Endothelial cell (in vitro differentiated cells): ENCODE results near the gene STXBP5L. TPM values are rescaled to one million over a fixed set of nuclear protein-coding genes. Genes with fewer than 3 reads are reported as not detected.

Experiments used
- DNase-seq: peaks from one replicate; pipeline ENCODE4 v3.0.0; 2021; ENCODE audit warnings: low spot score
- H3K27ac Mint-ChIP-seq: one replicate; pipeline ENCODE4 v1.8.0; 2021; ENCODE audit warnings: mixed read lengths, inconsistent platforms; ENCODE audit not compliant: unreplicated experiment
- H3K27me3 Mint-ChIP-seq: one replicate; pipeline ENCODE4 v1.8.0; 2021; ENCODE audit warnings: mild to moderate bottlenecking, moderate library complexity, mixed read lengths, inconsistent platforms; ENCODE audit not compliant: unreplicated experiment
- H3K36me3 Mint-ChIP-seq: one replicate; pipeline ENCODE4 v1.8.0; 2021; ENCODE audit warnings: mild to moderate bottlenecking, low read depth, mixed read lengths, inconsistent platforms; ENCODE audit not compliant: unreplicated experiment
- H3K4me1 Mint-ChIP-seq: one replicate; pipeline ENCODE4 v1.8.0; 2021; ENCODE audit warnings: mild to moderate bottlenecking, mixed read lengths, inconsistent platforms; ENCODE audit not compliant: unreplicated experiment
- H3K4me3 Mint-ChIP-seq: one replicate; pipeline ENCODE4 v1.8.0; 2021; ENCODE audit warnings: mild to moderate bottlenecking, mixed read lengths, inconsistent platforms; ENCODE audit not compliant: unreplicated experiment
- H3K9me3 Mint-ChIP-seq: one replicate; pipeline ENCODE4 v1.8.0; 2021; ENCODE audit warnings: mixed read lengths, inconsistent platforms; ENCODE audit not compliant: unreplicated experiment
- total RNA-seq: library from RNA; stranded (reverse); fragmentation: NEBNext Ultra II Directional; extraction: Animal tissue kit (Norgen Biotek cat#: 25700); gene quantifications from one replicate; pipeline ENCODE4 v1.2.1, GENCODE V29; 2021; ENCODE audit not compliant: unreplicated experiment
- TF ChIP-seq, protein P1 (sequence below): fragments of 200-600 bp; sonication (generic); IDR thresholded peaks from one replicate; pipeline ENCODE4 v1.5.0; 2021; ENCODE audit warnings: antibody characterized with exemption; ENCODE audit not compliant: unreplicated experiment

Gene STXBP5L
- total RNA-seq, 1 donor from 2014 or later, result 14.6 TPM

DNA sequence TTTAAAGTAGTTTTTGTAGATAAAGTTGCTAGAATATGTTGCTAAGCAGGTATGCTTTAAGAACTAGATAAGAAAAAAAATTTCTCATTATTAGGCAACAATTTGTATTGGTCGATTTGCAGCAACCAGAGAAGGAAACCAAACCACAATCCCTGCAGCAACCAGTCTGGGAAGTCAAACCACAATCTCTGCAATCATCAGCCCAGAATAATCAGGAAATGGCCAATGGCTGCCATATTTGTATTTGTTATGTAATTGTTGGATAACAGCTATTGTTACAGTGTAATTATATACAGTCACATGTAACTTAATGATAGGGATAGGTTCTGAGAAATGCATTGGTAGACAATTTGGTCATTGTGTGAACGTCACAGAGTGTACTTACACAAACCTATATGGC, 23.6 kb downstream of the STXBP5L start:
- Mint-ChIP-seq H3K9me3 (no peaks in the 10 kb centered on the region), H3K4me1 (peaks cover 8% of the 10 kb centered on the region), H3K27me3 (no peaks in the 10 kb centered on the region), H3K4me3 (no peak overlapping the region), H3K27ac (no peak overlapping the region), H3K36me3 (peaks cover 20% of the 10 kb centered on the region)
- no peak for DNase-seq
- TF ChIP-seq, protein P1, sequence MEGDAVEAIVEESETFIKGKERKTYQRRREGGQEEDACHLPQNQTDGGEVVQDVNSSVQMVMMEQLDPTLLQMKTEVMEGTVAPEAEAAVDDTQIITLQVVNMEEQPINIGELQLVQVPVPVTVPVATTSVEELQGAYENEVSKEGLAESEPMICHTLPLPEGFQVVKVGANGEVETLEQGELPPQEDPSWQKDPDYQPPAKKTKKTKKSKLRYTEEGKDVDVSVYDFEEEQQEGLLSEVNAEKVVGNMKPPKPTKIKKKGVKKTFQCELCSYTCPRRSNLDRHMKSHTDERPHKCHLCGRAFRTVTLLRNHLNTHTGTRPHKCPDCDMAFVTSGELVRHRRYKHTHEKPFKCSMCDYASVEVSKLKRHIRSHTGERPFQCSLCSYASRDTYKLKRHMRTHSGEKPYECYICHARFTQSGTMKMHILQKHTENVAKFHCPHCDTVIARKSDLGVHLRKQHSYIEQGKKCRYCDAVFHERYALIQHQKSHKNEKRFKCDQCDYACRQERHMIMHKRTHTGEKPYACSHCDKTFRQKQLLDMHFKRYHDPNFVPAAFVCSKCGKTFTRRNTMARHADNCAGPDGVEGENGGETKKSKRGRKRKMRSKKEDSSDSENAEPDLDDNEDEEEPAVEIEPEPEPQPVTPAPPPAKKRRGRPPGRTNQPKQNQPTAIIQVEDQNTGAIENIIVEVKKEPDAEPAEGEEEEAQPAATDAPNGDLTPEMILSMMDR, result no peak

GRCh38 chr3:120956143-120956542, 48.1 kb downstream of the STXBP5L start:
- TF ChIP-seq, protein P1, result no peak
- Mint-ChIP-seq H3K27ac (no peak overlapping the region), H3K4me1 (no peaks in the 10 kb centered on the region), H3K27me3 (no peaks in the 10 kb centered on the region), H3K9me3 (no peaks in the 10 kb centered on the region), H3K36me3 (peaks cover 24% of the 10 kb centered on the region), H3K4me3 (no peak overlapping the region)
- no peak for DNase-seq

DNA sequence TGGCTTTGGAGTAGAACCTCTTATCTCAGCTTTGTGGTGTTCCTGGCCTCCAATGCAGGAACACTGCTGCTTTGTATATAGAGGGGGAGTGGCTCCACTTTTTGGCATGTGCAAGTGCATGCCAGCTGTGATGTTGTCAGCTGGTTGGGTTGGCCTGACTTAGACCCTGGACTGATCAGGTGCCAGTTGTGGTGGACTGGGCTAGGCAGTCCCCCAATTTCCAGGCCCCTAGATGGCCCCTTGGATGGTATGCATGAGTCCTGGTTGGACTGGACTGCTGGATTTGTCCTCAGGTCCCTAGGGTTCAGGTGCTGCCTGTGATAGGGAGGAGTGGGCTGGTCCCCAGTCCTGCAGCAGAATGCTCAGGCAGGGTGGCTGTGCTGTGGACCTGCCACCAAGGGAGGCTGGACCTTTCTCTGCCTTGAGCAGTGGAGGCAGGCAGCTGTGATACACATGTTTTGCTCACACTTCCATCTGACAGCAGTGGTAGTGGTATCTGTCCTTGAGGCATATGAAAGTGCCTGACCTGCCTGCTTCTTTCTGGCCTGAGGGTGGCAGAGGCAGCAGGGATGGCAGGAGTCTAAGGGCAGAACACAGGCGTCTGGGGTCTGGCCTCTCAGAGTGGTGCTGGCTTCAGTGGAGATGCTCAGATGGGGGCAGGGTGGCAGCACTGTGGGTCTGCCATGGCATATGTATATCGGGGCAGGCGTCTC, 74.8 kb downstream of the STXBP5L start:
- H3K36me3 Mint-ChIP-seq, result peaks cover 19% of the 10 kb centered on the region
- TF ChIP-seq, protein P1, result no peak
- no peak for DNase-seq
- H3K4me3 Mint-ChIP-seq, result no peak overlapping the region
- no peak overlapping the region for H3K27ac Mint-ChIP-seq
- H3K27me3 Mint-ChIP-seq, result no peaks in the 10 kb centered on the region
- peaks cover 9% of the 10 kb centered on the region for H3K9me3 Mint-ChIP-seq
- H3K4me1 Mint-ChIP-seq, result peaks cover 12% of the 10 kb centered on the region

GRCh38 chr3:120983321-120983665, 75.3 kb downstream of the STXBP5L start:
- Mint-ChIP-seq H3K4me1 (peaks cover 12% of the 10 kb centered on the region), H3K36me3 (peaks cover 14% of the 10 kb centered on the region), H3K4me3 (no peak overlapping the region), H3K27me3 (no peaks in the 10 kb centered on the region), H3K9me3 (peaks cover 6% of the 10 kb centered on the region), H3K27ac (no peak overlapping the region)
- DNase-seq, result no peak
- TF ChIP-seq, protein P1, result no peak

GRCh38 chr3:120983841-120984240, 75.8 kb downstream of the STXBP5L start:
- Mint-ChIP-seq H3K27ac (no peak overlapping the region), H3K4me3 (no peak overlapping the region), H3K27me3 (no peaks in the 10 kb centered on the region), H3K4me1 (peaks cover 12% of the 10 kb centered on the region), H3K36me3 (peaks cover 13% of the 10 kb centered on the region), H3K9me3 (peaks cover 5% of the 10 kb centered on the region)
- DNase-seq, result no peak
- TF ChIP-seq, protein P1, result no peak
